Stimulated activated CD4-positive, alpha-beta T cell treated with anti-CD3 and anti-CD28 coated beads, TNF-alpha, amount 100 ng/mL, for 48 hours (primary cell): ENCODE measurements around the gene WASHC1.
A peak's percentile ranks its signal among the peaks of the same experiment; 100 is the strongest.
"Not testable (repeated sequence)": the region's sequence is repeated elsewhere in the genome, so short reads cannot be mapped to it uniquely, and the experiment has no call there.

ENCODE experiments used
- DNase-seq, 3 donors: peaks; one replicate each; pipeline ENCODE4 v3.0.0-alpha.2; 2020; ENCODE audit warnings: low read depth in 3 of 3

Gene WASHC1

GRCh38 chr9:14129-14809 lies 15.0 kb downstream of the WASHC1 start:
- not testable (repeated sequence) for DNase-seq

- DNase-seq, result peak; percentile 69 to 90 (median 75)
Measured at GRCh38 chr9:11206-11605, 18.1 kb downstream of the WASHC1 start.

- DNase-seq, result not testable (repeated sequence)
Measured at GRCh38 chr9:10653-11053, 18.6 kb downstream of the WASHC1 start.

- not testable (repeated sequence) for DNase-seq
Measured at GRCh38 chr9:10207-10606, 19.0 kb downstream of the WASHC1 start.
